HEK293 (cell line): ENCODE measurements around the gene ZNF143.

Experiments used
- CTCF ChIA-PET: fragments of 350-600 bp; formaldehyde crosslinking; extraction: SDS; loops from one replicate; lab custom pipeline; 2021; ENCODE audit warnings: antibody characterized with exemption; lab: Yijun Ruan, JAX
- POLR2A ChIA-PET: fragments of 300-600 bp; formaldehyde crosslinking; extraction: SDS; loops from one replicate; lab custom pipeline; 2020; ENCODE audit warnings: antibody characterized with exemption, inconsistent platforms; lab: Yijun Ruan, JAX
- H3K27ac ChIP-seq: fragments of 200-500 bp; sonication (Bioruptor generic); 2 replicates; pipeline ENCODE4 v1.5.1; 2014; ENCODE audit warnings: low read depth, low read length, control low read depth, inconsistent platforms; ENCODE audit errors: extremely low read depth
- H3K36me3 ChIP-seq, 2 experiments: fragments of 200-500 bp in 1 of 2; sonication (Bioruptor generic) in 1 of 2; 1 replicate in 1 of 2; 2 replicates in 1 of 2; pipeline ENCODE4 v1.5.1; 2014 to 2017; ENCODE audit warnings: inconsistent platforms in 2 of 2, low read length in 2 of 2; ENCODE audit not compliant: control insufficient read depth in 2 of 2, insufficient read depth in 1 of 2
- H3K4me1 ChIP-seq: fragments of 200-500 bp; sonication (Bioruptor generic); 2 replicates; pipeline ENCODE4 v1.5.1; 2014; ENCODE audit warnings: mild to moderate bottlenecking, low read length, inconsistent platforms; ENCODE audit not compliant: control insufficient read depth, insufficient read depth
- H3K4me3 ChIP-seq: 2 replicates; pipeline ENCODE4 v1.5.1; 2011; ENCODE audit warnings: low read depth, mild to moderate bottlenecking, control low read depth, low read length, moderate library complexity
- H3K9me3 ChIP-seq: fragments of 200-500 bp; sonication (Bioruptor generic); 2 replicates; pipeline ENCODE4 v1.5.1; 2014; ENCODE audit warnings: low read depth, low read length, inconsistent platforms; ENCODE audit not compliant: control insufficient read depth, insufficient read depth
- GLIS1 ChIP-seq: fragments of 450-650 bp; formaldehyde crosslinking; IDR thresholded peaks from 2 replicates; pipeline ENCODE4 v1.5.1; 2016; ENCODE audit warnings: missing biosample characterization, missing genetic modification characterization
- KLF10 ChIP-seq: fragments of 450-650 bp; IDR thresholded peaks from 2 replicates; pipeline ENCODE4 v1.5.1; 2018; ENCODE audit warnings: missing biosample characterization, mild to moderate bottlenecking, missing genetic modification characterization
- KLF7 ChIP-seq: fragments of 450-650 bp; formaldehyde crosslinking; IDR thresholded peaks from 2 replicates; pipeline ENCODE4 v1.5.1; 2016; ENCODE audit warnings: missing biosample characterization, missing genetic modification characterization, borderline replicate concordance
- MYNN ChIP-seq: fragments of 450-650 bp; formaldehyde crosslinking; IDR thresholded peaks from 2 replicates; pipeline ENCODE4 v1.5.1; 2016; ENCODE audit warnings: missing biosample characterization, missing genetic modification characterization, borderline replicate concordance
- ZFP3 ChIP-seq: fragments of 450-650 bp; formaldehyde crosslinking; IDR thresholded peaks from 2 replicates; pipeline ENCODE4 v1.5.1; 2016; ENCODE audit warnings: low read depth, missing biosample characterization, missing genetic modification characterization
- ZNF239 ChIP-seq: fragments of 450-650 bp; formaldehyde crosslinking; IDR thresholded peaks from 2 replicates; pipeline ENCODE4 v1.5.1; 2016; ENCODE audit warnings: missing biosample characterization, missing genetic modification characterization
- ZNF302 ChIP-seq: fragments of 450-650 bp; formaldehyde crosslinking; IDR thresholded peaks from 2 replicates; pipeline ENCODE4 v1.5.1; 2016; ENCODE audit warnings: missing biosample characterization, missing genetic modification characterization, low read depth
- ZNF416 ChIP-seq: fragments of 450-650 bp; formaldehyde crosslinking; IDR thresholded peaks from 2 replicates; pipeline ENCODE4 v1.5.1; 2016; ENCODE audit warnings: missing biosample characterization, missing genetic modification characterization
- ZNF426 ChIP-seq: fragments of 450-650 bp; formaldehyde crosslinking; IDR thresholded peaks from 2 replicates; pipeline ENCODE4 v1.5.1; 2017; ENCODE audit warnings: missing biosample characterization, missing genetic modification characterization, mild to moderate bottlenecking, inconsistent platforms, moderate library complexity
- ZNF529 ChIP-seq: fragments of 450-650 bp; formaldehyde crosslinking; IDR thresholded peaks from 2 replicates; pipeline ENCODE4 v1.5.1; 2017; ENCODE audit warnings: missing genetic modification characterization, missing biosample characterization; ENCODE audit not compliant: insufficient replicate concordance
- ZNF558 ChIP-seq: fragments of 450-650 bp; formaldehyde crosslinking; IDR thresholded peaks from 2 replicates; pipeline ENCODE4 v1.5.1; 2016; ENCODE audit warnings: missing biosample characterization, missing genetic modification characterization
- ZNF626 ChIP-seq: fragments of 450-650 bp; sonication (Bioruptor Pico); formaldehyde crosslinking; IDR thresholded peaks from 2 replicates; pipeline ENCODE4 v1.5.1; 2018; ENCODE audit warnings: missing biosample characterization, missing genetic modification characterization, inconsistent platforms
- ZNF660 ChIP-seq: fragments of 450-650 bp; IDR thresholded peaks from 2 replicates; pipeline ENCODE4 v1.5.1; 2018; ENCODE audit warnings: missing biosample characterization, mild to moderate bottlenecking, missing genetic modification characterization
- ZNF677 ChIP-seq: fragments of 450-650 bp; IDR thresholded peaks from 2 replicates; pipeline ENCODE4 v1.5.0; 2018; ENCODE audit warnings: missing biosample characterization, mild to moderate bottlenecking, missing genetic modification characterization, moderate library complexity
- ZNF785 ChIP-seq: fragments of 450-650 bp; formaldehyde crosslinking; IDR thresholded peaks from 2 replicates; pipeline ENCODE4 v1.5.1; 2016; ENCODE audit warnings: missing biosample characterization, missing genetic modification characterization
- TF ChIP-seq, protein P1 (sequence below): fragments of 450-650 bp; formaldehyde crosslinking; IDR thresholded peaks from 2 replicates; pipeline ENCODE4 v1.5.1; 2017; ENCODE audit warnings: missing biosample characterization, missing genetic modification characterization
- TF ChIP-seq, protein P2 (sequence below): fragments of 450-650 bp; formaldehyde crosslinking; IDR thresholded peaks from 2 replicates; pipeline ENCODE4 v1.5.1; 2016; ENCODE audit warnings: missing biosample characterization, missing genetic modification characterization
- TF ChIP-seq, protein P3 (sequence below): fragments of 450-650 bp; formaldehyde crosslinking; IDR thresholded peaks from 2 replicates; pipeline ENCODE4 v1.5.1; 2016; ENCODE audit warnings: missing biosample characterization, missing genetic modification characterization

Gene ZNF143

DNA sequence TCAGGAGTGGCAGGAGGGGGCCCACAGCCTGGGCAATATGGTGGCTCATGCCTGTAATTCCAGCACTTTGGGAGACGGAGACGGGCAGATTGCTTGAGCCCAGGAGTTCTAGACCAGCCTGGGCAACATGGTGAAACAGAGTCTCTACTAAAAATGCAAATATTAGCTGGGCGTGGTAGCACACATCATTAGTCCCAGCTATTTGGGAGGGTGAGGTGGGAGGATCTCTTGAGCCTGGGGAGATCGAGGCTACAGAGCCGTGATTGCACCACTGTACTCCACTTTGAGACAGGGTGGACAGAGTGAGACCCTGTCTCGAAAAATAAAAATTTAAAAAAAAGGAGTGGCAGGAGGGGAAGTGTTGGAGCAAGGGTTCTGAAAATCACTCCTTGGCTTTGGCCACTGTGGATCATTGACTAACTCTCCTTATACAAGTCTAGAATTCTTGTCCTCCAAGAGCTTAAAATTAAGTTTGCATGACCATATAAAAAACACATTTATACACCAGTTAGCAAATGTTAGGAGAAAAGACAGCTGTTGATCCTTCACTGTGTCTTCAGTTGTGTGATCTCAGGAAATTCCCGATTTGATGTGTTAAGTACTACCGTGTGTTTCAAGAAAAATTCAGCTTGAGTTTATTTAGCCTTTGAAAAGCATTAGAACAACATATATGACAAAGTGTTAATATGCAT is 110.4 kb downstream of the ZNF143 start:
- Histone ChIP-seq H3K27ac (no peak overlapping the region), H3K4me1 (peaks cover 6% of the 10 kb centered on the region; the same call in 1 of the 2 replicates)
- POLR2A ChIA-PET, result interaction anchor here (1.0 kb wide), 1 partner anchor 16 kb away, joined by 3 read pairs; no protein-coding TSS in a partner anchor

DNA sequence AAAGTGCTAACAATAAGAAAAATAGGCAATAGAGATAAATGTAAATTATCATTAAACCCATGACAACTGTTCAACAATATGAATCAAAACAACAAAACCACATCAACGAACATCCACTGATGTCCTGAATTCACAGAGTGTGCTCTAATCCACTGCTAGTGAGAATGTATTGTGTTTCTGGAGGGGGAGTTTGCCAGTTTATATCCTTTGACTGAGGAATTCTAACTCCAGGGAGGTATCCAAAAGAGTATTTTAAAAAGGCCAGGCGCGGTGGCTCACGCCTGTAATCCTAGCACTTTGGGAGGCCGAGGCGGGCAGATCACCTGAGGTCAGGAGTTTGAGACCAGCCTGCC is 110.9 kb downstream of the ZNF143 start:
- Histone ChIP-seq H3K27ac (no peak overlapping the region), H3K36me3 (peaks cover 0 to 21% of the 10 kb centered on the region in 2 experiments; a peak in 1 of 3 replicates), H3K4me3 (no peak overlapping the region), H3K9me3 (no peaks in the 10 kb centered on the region), H3K4me1 (peaks cover under 1% of the 10 kb centered on the region; the same call in 1 of the 2 replicates)
- TF ChIP-seq ZNF416 (no peak), GLIS1 (tag by site-specific recombination) (no peak), ZNF785 (tag by site-specific recombination) (no peak), ZNF660 (tag by site-specific recombination) (no peak), ZNF302 (tag by site-specific recombination) (no peak), ZNF558 (no peak), ZFP3 (no peak), ZNF239 (tag by site-specific recombination) (no peak), ZNF426 (no peak), KLF10 (no peak), ZNF529 (tag by site-specific recombination) (no peak), MYNN (tag by site-specific recombination) (no peak)
- TF ChIP-seq, protein P1, sequence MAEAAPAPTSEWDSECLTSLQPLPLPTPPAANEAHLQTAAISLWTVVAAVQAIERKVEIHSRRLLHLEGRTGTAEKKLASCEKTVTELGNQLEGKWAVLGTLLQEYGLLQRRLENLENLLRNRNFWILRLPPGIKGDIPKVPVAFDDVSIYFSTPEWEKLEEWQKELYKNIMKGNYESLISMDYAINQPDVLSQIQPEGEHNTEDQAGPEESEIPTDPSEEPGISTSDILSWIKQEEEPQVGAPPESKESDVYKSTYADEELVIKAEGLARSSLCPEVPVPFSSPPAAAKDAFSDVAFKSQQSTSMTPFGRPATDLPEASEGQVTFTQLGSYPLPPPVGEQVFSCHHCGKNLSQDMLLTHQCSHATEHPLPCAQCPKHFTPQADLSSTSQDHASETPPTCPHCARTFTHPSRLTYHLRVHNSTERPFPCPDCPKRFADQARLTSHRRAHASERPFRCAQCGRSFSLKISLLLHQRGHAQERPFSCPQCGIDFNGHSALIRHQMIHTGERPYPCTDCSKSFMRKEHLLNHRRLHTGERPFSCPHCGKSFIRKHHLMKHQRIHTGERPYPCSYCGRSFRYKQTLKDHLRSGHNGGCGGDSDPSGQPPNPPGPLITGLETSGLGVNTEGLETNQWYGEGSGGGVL (tag by site-specific recombination), result no peak
- TF ChIP-seq, protein P2, sequence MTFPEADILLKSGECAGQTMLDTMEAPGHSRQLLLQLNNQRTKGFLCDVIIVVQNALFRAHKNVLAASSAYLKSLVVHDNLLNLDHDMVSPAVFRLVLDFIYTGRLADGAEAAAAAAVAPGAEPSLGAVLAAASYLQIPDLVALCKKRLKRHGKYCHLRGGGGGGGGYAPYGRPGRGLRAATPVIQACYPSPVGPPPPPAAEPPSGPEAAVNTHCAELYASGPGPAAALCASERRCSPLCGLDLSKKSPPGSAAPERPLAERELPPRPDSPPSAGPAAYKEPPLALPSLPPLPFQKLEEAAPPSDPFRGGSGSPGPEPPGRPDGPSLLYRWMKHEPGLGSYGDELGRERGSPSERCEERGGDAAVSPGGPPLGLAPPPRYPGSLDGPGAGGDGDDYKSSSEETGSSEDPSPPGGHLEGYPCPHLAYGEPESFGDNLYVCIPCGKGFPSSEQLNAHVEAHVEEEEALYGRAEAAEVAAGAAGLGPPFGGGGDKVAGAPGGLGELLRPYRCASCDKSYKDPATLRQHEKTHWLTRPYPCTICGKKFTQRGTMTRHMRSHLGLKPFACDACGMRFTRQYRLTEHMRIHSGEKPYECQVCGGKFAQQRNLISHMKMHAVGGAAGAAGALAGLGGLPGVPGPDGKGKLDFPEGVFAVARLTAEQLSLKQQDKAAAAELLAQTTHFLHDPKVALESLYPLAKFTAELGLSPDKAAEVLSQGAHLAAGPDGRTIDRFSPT (tag by site-specific recombination), result no peak
- TF ChIP-seq, protein P3, sequence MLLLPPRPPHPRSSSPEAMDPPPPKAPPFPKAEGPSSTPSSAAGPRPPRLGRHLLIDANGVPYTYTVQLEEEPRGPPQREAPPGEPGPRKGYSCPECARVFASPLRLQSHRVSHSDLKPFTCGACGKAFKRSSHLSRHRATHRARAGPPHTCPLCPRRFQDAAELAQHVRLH (tag by site-specific recombination), result no peak
- POLR2A ChIA-PET, result interaction anchor here (1.0 kb wide), 1 partner anchor 15 kb away, joined by 3 read pairs; no protein-coding TSS in a partner anchor
- CTCF ChIA-PET, result interaction anchor here (0.5 to 1.8 kb wide), 5 partner anchors 36 to 198 kb away, joined by 3 to 4 read pairs (median 3); no protein-coding TSS in a partner anchor

More for the DNA sequence above, 110.4 kb downstream of the ZNF143 start:
- TF ChIP-seq ZNF626 (tag by site-specific recombination) (no peak), ZNF677 (tag by site-specific recombination) (no peak), KLF7 (tag by site-specific recombination) (no peak)
- CTCF ChIA-PET, result interaction anchor here (0.5 to 1.8 kb wide), 5 partner anchors 36 to 402 kb away, joined by 3 to 4 read pairs (median 3); no protein-coding TSS in a partner anchor
- Histone ChIP-seq H3K4me3 (no peak overlapping the region), H3K36me3 (peaks cover 0 to 16% of the 10 kb centered on the region in 2 experiments; a peak in 1 of 3 replicates), H3K9me3 (no peaks in the 10 kb centered on the region)
